Neuron (in vitro differentiated cells): ENCODE data around the gene GYPA.
"Not testable (repeated sequence)": the region's sequence is repeated elsewhere in the genome, so short reads cannot be mapped to it uniquely, and the experiment has no call there.

Experiments
- H2AFZ ChIP-seq: one replicate; pipeline ENCODE4 v1.6.1; 2013; ENCODE audit warnings: low read depth, mild to moderate bottlenecking, inconsistent platforms, low read length, moderate library complexity
- H3K27me3 ChIP-seq: one replicate; pipeline ENCODE4 v1.6.1; 2013; ENCODE audit warnings: low read length; ENCODE audit not compliant: insufficient read depth
- H3K36me3 ChIP-seq: one replicate; pipeline ENCODE4 v1.6.1; 2013; ENCODE audit warnings: low read length; ENCODE audit not compliant: insufficient read depth
- H3K4me1 ChIP-seq: one replicate; pipeline ENCODE4 v1.6.1; 2013; ENCODE audit warnings: low read length; ENCODE audit not compliant: insufficient read depth
- H3K4me3 ChIP-seq: 2 replicates; pipeline ENCODE4 v1.5.1; 2013; ENCODE audit warnings: mild to moderate bottlenecking, low read length, moderate library complexity
- H3K9me3 ChIP-seq: one replicate; pipeline ENCODE4 v1.6.1; 2013; ENCODE audit warnings: low read length

The GYPA gene

DNA sequence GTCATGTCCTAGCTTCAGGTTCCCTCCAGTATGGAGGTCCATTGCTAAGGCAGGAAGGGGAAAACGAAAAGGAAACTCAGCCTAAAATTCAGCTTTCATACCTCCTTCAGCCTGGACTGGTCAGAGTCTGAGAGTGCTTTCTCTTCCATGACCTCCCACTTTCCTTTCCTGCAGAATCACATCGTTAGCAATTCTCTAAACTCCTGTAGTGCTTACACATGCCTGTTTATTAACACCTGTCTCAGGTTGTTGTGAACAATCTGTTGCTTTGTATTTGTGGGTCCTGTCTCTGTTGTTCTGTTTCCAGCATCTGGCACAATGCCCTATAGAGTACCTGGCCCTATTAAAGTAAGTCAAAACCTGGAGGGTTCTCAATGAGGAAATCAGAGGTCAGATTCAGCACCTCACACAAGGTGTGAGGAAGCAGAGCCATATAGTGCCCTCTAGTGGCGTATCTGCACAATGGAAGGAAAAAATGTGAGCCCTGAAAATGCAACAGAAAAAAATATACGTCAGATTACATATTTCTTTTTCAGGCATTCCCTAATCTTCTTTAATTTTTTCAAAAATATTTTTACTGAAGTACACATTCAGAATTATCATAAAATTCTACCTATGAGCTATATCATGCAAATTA, 2.3 kb upstream of the GYPA start:
- not testable (repeated sequence) for H3K36me3 ChIP-seq, H3K4me1 ChIP-seq, H2AFZ ChIP-seq, H3K9me3 ChIP-seq, H3K27me3 ChIP-seq, H3K4me3 ChIP-seq

DNA sequence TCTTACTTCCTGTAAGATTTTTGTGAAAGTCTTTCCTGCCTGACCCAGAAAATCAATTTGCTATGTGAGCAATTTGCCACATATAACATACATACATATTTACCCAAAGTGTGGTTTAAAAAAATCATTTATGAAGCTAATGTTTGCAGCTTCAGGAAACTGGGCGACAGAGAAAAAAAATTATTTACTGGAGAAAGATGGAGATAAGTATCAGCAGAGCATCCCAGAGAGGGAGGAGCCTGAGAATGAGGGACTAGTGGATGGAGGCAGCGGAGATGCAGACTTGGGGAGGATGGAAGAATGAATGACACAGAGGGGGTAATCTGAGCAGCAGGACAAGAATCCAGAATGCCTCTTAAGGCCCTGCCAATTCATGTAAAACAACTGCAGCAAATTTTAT, 975 bp upstream of the GYPA start:
- H3K9me3 ChIP-seq: no peaks in the 10 kb centered on the region
- no peak overlapping the region for H3K4me3 ChIP-seq
- H3K36me3 ChIP-seq: no peaks in the 10 kb centered on the region
- no peaks in the 10 kb centered on the region for H3K4me1 ChIP-seq
- H3K27me3 ChIP-seq: no peaks in the 10 kb centered on the region
- no peak overlapping the region for H2AFZ ChIP-seq

- H3K9me3 ChIP-seq, H3K4me1 ChIP-seq, H2AFZ ChIP-seq, H3K4me3 ChIP-seq, H3K27me3 ChIP-seq, H3K36me3 ChIP-seq: not testable (repeated sequence)
Observed at GRCh38 chr4:144139991-144140390, 527 bp downstream of the GYPA start.

GRCh38 chr4:144139547-144139946, 971 bp downstream of the GYPA start:
- not testable (repeated sequence) for H3K9me3 ChIP-seq, H3K36me3 ChIP-seq, H3K4me1 ChIP-seq, H2AFZ ChIP-seq, H3K4me3 ChIP-seq, H3K27me3 ChIP-seq

- not testable (repeated sequence) for H3K4me1 ChIP-seq, H3K4me3 ChIP-seq, H3K27me3 ChIP-seq, H3K9me3 ChIP-seq, H2AFZ ChIP-seq, H3K36me3 ChIP-seq
Observed at GRCh38 chr4:144138239-144138638, 2.3 kb downstream of the GYPA start.

- H3K9me3 ChIP-seq: not testable (repeated sequence)
Observed at GRCh38 chr4:144137137-144137931, 3.2 kb downstream of the GYPA start.

DNA sequence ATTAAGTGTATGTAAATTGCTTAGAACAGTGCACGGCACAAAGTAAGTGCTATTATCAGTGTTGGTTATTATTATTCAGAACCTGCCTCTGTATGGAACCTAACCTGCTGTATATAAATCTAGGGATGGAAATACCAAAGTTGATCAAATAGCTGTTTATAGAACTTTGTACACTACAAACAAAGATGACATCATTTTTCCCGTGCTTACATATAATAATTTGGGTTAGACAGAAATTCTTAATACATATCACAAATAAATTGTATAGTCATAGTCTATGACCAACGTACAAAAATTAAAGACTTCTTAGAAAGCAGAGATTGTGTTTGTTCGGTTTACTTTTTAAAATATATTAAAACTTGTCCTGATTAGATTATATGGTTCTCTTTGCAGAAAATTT, 4.3 kb downstream of the GYPA start:
- not testable (repeated sequence) for H2AFZ ChIP-seq, H3K4me1 ChIP-seq, H3K36me3 ChIP-seq, H3K4me3 ChIP-seq, H3K27me3 ChIP-seq, H3K9me3 ChIP-seq

More at GRCh38 chr4:144137137-144137931, 3.2 kb downstream of the GYPA start:
- not testable (repeated sequence) for H3K4me3 ChIP-seq, H3K36me3 ChIP-seq, H3K4me1 ChIP-seq, H3K27me3 ChIP-seq, H2AFZ ChIP-seq

GRCh38 chr4:144130167-144130566, 10.4 kb downstream of the GYPA start:
- not testable (repeated sequence) for H2AFZ ChIP-seq, H3K9me3 ChIP-seq, H3K27me3 ChIP-seq, H3K4me3 ChIP-seq, H3K4me1 ChIP-seq, H3K36me3 ChIP-seq

GRCh38 chr4:144129336-144129875, 11.1 kb downstream of the GYPA start:
- not testable (repeated sequence) for H3K36me3 ChIP-seq, H3K9me3 ChIP-seq, H2AFZ ChIP-seq, H3K4me3 ChIP-seq, H3K4me1 ChIP-seq, H3K27me3 ChIP-seq

GRCh38 chr4:144128709-144129320, 11.7 kb downstream of the GYPA start:
- not testable (repeated sequence) for H3K27me3 ChIP-seq, H3K9me3 ChIP-seq, H2AFZ ChIP-seq, H3K4me1 ChIP-seq, H3K4me3 ChIP-seq, H3K36me3 ChIP-seq

DNA sequence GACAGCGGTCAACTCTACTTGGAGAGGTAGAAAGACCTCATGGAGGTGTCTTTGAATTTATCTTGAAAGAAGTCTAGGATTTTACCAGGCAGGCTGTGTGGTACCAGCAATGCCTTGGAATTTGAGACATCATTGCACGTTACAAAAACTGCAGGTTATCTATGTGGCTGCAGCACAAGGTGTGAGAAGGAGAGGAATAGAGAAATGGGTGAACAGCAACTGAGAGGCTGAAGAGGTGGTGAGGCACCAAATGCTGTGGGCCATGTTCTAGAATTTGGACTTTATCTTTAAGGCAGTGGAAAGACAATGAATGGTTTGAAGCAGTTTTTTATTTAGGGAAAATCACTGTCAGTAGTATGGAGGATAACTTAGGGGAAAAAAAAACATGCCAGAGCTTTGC, 15.4 kb downstream of the GYPA start:
- not testable (repeated sequence) for H3K36me3 ChIP-seq, H3K9me3 ChIP-seq, H2AFZ ChIP-seq, H3K4me1 ChIP-seq, H3K4me3 ChIP-seq, H3K27me3 ChIP-seq

GRCh38 chr4:144123982-144124635, 16.4 kb downstream of the GYPA start:
- not testable (repeated sequence) for H3K27me3 ChIP-seq, H2AFZ ChIP-seq, H3K36me3 ChIP-seq, H3K9me3 ChIP-seq, H3K4me3 ChIP-seq, H3K4me1 ChIP-seq

DNA sequence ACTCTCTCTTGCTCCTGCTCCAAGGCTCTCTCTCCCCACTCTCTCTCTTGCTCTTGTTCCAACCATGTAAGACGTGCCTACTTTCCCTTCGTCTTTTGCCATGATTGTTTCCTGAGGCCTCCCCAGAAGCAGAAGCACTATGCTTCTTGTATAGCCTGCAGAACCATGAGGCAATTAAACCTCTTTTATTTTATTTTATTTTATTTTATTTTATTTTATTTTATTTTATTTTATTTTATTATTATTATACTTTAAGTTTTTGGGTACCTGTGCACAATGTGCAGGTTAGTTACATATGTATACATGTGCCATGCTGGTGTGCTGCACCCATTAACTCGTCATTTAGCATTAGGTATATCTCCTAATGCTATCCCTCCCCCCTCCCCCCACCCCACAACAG, 17.2 kb downstream of the GYPA start:
- not testable (repeated sequence) for H3K27me3 ChIP-seq, H3K4me3 ChIP-seq, H3K36me3 ChIP-seq, H2AFZ ChIP-seq, H3K4me1 ChIP-seq, H3K9me3 ChIP-seq
